HG02642 (cell line): Measurements from ENCODE around the gene KSR1.
"Not testable (repeated sequence)": the region's sequence is repeated elsewhere in the genome, so short reads cannot be mapped to it uniquely, and the experiment has no call there.

Source experiments
- ATAC-seq: cut with Tn5 transposase; IDR thresholded peaks from one replicate; pipeline ENCODE4 v1.9.1; 2021; ENCODE audit warnings: mild to moderate bottlenecking; ENCODE audit not compliant: unreplicated experiment, poor library complexity

The KSR1 gene

DNA sequence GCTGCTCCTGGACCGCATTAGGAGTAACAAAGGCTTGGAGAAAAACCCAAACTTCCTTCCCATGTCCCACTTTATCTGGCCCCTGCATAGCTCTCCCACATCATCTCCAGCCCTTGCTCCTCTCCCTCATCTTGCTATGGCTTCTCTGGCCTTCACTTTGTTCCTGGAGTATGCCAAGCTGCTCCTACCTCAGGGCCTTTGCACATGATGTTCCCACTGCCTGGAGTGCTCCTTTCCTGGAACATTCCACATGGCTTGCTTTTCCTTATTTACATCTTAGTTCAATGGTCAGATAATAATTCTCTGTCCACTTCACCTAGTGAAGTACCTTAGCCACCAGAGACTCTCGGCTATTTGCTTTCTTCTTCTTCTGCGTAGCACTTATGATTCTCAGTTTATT lies 4.3 kb upstream of the KSR1 start:
- no peak for ATAC-seq

DNA sequence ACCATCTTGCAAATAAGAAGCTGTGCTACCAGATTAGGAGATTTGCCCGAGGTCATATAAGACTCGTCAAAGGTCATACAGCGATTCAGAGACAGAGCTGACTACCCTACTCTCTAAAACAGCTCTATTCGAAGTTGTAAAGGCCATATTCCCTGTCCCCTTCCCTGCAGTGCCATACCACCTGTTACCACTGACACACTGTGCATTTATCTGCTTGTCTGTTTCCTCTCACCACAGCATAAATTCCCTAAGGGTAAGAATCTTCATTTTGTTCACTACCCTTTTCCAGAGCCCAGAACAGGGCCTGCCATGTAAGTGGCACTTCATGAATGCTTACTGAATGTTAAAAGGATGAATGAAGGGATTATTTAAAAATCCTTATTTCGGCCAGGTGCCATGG lies 3.4 kb upstream of the KSR1 start:
- no peak for ATAC-seq

DNA sequence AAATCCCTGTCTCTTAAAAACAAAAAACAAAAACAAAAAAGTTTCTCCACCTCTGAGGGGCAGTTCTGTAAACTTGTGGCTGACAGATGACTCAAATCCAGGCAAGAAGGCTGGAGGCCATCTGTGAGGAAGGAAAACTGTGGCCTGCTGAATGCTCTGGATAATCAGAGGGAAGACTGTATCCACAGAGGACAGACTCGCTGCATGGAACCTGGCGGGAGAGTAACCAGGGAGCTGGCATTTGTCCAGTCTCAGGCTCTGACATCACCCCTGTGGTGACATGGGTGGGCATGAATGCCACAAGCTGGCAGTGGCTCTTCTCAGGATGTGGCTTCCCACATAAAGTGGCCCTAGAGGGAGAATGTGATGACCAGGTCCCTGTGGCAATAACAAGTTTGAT lies 2.8 kb upstream of the KSR1 start:
- ATAC-seq, result no peak

DNA sequence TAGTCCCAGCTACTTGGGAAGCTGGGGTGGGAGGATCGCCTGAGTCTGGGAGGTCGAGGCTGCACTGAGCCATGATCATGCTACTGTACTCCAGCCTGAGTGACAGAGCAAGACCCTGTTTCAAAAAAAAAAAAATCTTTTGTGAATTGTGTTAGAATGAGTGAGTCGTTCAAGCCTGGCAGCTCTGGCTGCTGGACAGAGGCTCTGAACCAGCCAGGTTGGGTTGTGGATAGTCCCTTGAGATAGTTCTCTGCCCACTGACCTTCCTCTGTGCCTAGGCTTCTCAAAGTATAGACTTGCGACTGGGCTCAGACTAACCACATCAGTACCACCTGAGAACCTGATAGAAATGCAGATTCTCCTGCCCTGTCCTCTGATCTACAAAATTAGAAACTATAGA lies 2.2 kb upstream of the KSR1 start:
- ATAC-seq, result no peak

DNA sequence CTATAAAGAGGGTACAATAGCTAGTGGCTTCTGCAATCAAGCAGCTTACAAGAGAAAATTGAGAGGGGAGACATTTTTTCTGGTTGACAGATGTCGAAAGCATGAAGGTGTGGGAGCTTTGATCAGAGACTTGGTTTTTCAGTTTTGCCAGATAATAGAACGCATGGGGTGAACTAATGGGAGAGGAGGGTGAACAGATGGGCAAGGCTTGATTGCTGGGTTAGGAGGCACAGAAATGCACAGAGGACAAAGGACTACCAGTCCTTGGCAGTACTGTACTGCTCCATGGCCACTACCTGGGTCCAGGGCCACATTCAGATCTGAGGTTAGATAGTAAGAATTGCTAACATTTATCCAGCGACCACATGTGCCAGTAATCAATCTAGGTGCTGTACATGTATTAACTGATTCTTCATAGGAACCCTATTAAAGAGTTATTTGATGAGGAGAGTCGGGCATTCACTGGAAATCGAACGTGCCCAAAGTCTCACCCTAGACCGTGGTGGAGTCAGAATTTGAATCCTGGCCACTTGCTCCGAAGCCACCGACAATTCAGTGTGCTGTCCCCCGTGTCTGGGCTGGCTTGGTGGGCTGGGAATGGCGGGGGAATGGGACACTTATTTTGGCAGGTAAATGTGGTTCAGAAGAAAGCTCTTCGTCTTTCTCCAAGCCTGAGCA lies 873 bp upstream of the KSR1 start:
- no peak for ATAC-seq

DNA sequence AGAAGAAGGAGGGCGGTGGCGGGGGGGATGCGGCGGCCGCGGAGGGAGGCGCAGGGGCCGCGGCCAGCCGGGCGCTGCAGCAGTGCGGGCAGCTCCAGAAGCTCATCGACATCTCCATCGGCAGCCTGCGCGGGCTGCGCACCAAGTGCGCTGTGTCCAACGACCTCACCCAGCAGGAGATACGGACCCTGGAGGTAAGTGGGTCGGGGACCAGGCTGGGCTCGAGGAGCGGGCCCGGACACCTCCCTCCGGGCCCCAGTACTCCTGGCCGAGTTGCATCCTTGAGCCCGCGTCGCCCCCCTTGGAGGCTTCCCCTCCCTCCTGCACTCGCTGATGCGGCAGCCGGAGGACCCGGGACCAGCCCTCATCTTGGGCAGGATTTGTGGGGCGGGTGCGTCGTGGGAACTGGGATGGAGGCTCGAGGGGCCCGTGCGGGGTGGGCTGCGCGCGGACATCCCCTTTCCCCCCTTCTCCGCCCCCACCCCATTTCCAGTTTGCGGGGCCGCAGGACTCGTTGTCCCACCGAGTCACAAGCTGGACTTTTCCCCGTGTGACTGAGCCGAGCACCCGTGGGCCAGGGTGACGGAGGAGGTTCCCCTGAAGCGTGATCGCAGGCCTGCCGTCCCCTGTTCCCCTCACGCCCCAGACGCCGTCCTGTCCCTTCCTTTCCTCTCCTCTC lies 572 bp downstream of the KSR1 start:
- peak; percentile 3 for ATAC-seq

DNA sequence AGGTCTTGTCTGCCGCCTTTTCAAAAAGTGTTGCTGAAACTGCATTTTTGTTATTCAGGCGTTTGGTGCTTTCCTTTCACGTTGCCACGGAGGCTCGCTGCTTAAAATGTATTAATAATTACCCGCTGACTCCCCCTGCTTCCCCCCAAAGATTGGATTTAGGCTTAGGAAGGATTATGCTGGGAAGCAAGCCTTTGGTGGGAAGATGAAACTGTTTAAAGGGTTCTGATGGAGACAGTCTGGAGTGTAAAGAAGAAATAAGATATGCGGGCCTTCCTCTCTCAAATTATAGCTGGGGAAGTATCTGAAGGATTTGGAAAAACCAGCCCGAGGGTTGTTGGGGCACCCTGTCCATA lies 1.1 kb downstream of the KSR1 start:
- no peak for ATAC-seq

DNA sequence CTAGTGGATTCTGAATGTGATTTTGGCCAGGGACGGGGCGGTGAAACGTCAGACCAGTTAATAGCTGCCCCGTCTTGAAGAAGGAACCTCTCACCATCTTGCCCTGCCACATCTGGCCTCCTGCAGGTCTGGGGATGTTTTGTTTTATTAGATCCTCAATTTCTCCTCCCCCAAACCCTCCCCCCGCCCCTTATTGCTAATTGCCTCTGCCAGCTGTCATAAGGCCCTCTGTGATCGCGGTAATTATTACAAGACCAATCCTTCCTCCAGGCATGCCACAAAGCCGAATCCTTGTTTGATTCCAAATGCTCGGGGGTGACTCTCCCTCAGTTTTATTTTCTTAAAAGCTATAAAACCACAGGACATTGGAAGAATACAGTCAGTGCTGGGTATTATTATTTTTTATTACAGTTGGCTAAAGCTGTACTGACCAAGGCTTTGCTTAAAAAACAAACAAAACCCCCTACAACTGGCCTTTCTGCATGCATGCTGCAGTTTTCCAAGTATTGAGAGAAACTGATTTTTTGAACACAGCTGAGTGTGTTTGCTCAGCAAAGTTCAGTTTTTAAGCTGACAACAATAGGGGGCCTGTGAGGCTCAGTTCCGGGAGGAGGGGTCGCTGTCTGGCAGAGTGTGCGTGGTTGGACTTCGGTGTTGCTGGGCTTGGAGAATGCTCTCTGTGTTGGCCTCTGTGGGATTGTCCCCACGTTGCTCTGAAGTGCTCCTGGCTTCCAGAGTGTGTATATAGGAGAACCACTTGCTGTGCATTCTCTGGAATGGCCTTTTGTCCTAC lies 1.7 kb downstream of the KSR1 start:
- no peak for ATAC-seq

DNA sequence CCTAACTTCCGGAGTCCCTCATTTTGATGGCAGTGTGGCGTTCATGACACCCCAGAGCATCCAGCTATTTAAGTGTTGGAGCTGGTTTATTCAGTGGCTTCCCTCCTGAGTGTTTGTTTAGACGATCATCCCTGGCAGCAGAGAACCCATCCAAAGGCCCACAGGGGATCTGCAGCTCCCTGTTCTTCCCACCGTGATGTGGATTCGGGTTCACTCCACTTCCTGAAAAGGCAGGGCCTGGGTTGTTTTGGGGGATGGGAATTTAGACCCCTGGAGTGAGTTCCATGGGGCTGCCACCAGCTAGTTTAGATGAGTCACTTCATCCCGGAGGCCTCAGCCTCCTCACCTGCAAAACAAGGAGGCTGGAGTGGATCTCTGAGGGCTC lies 2.3 kb downstream of the KSR1 start:
- no peak for ATAC-seq

DNA sequence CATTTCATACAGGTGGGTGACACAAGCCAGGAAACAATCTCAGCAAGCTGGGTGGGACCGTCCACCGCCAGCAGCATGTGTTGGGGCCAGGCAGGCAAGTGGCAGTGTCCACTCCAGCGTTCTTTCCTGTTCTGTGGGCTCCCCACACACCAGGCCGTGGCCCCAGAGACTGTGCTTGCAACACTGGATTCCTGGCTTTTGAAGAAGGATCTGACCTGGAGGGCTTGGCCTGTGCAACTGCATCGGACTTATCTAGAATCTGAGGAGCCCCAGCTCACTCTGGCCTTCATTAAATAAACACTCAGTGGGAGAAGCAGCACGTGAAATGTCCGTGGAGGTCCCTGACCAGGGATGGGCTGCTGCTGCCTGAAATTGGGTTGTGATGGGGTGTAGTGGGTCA lies 3.2 kb downstream of the KSR1 start:
- ATAC-seq, result no peak

DNA sequence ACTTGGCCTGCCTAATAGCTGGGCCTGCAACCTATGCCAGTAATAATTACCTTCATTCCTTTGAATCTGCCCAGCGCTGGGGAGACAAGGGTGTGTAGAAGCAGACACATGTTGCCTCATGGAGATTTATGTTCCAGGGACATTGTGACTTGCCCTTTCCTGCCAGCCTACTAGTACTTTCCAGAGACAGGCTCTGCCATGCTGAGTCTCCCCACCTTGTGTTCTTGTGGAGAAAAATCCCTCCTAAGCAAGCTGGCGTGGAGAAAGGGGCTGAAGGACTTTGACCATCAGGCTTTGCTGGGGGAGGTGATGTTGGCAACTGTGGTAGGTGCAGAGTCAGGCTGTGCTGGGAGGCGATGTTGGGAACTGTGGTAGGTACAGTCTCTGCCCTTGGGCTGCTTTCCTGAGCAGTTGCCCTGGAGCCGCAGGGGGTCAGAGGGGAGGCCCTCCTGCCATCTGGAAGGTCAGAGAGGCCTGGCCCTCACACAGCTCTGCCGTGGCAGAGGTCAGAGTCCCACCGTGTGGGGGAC lies 4.0 kb downstream of the KSR1 start:
- no peak for ATAC-seq

DNA sequence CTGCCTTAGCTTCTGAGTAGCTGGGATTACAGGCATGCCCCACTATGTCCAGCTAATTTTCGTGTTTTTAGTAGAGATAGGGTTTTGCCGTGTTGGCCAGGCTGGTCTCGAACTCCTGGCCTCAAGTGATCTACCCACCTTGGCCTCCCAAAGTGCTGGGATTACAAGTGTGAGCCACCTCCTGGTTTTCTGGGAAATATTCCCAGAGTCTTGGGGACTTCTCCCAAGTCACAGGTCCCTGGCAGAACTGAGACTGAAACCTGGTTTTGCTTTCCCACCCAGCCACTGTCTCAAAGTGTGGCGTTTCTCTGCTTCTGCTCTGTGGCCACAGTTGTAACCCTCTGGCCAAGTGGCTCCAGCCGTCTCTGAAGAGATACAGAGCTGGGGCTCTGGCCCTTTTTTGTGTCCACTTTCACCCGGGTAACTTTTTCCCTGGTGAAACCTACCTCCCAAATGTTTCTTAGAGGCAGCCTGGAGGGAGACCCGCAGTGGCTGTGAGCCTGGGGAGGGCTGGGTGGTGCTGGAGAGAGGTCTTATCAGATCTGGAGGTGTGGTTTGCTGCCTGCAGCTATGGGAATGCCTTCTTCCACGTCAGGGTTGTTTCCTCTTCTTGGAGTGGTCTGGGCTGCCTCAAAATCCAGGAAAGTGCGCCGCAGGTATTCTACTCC lies 5.1 kb downstream of the KSR1 start:
- no peak for ATAC-seq

DNA sequence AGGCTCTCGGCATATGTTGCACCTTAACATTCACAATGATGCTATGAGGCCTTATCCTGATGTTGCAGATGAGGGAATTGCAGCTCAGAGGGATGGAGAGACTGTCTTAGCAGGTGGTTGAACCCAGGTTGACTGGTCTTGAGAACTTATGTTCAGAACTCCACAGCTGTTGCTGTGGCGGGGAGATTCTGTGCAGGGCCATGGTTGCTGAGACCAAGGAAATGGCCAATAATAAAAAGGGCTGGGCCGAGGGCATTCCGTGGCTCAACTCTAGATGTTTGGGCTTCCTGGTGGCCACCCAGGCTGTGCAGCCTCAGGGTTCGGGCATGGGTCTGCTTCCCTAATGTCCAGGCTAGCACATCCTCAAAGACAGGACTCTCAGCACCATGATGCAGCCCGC lies 5.9 kb downstream of the KSR1 start:
- ATAC-seq, result no peak

DNA sequence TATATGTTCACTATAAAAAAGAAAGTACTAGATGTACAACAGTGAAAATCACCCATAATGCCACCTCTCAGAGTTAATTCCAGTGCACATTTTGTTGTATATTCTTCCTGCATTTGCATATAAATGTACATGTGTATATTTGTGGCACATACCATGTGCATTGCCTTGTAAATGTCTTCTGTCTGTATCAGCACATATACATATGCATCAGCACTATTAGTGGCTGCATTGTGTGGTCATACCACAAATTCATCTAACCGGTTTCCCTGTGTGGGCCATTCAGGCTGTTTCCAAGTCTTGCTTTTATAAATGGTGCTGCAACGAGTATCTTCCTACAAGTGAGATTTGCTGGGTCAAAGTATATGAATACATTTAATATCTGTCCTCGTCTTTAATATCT lies 6.5 kb downstream of the KSR1 start:
- no peak for ATAC-seq

DNA sequence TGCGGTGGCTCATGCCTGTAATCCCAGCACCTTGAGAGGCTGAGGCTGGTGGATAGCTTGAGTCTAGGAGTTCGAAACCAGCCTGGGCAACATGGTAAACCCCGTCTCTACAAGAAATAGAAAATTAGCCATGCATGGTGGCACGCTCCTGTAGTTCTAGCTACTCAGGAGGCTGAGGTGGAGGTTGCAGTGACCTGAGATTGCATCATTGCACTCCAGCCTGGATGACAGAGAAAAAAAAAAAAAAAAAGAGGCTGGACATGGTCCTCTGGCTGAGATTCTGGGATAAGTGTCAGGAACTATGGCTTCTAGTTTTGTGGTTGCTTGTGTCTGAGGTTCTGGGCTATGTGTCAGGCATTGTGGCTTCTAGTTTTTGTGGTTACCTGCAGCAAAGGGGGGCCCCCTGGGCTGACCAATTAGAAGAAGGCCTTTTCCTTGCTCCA lies 7.0 kb downstream of the KSR1 start:
- ATAC-seq, result no peak

DNA sequence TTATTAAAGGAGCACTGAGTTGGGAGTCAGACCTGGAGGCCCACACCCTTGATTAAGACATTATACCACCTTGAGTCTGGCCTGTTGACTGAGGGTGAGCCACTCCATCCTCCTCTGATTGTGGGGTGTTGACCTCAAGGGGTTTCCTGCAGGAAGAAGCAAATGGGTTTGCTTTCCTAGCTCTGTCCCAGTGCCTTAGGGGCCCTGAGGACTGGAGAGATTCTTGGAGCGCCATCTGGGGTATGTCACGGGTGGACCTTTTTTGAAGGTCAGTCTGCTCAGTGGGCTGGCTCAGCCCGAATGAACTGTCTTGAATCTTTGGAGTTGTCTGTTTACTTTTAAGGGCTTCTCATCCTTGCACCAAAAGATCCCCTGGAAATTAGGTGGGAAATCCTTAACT lies 7.8 kb downstream of the KSR1 start:
- ATAC-seq, result not testable (repeated sequence)

DNA sequence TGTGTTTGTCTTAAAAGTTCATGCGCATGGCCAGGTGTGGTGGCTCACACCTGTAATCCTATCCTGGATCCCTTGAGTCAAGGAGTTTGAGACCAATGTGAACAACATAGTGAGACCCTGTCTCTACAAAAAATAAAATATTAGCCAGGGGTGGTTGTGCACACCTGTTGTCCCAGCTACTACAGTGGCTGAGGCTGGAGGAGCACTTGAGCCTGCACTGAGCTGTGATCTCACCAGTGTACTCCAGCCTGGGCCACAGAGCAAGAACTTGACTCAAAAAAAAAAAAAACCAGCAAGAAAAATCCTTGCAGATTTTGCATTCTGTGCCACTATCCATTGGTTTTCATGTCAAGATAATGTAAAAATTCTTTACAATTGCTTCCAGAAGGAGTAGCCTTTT lies 8.2 kb downstream of the KSR1 start:
- ATAC-seq, result no peak

DNA sequence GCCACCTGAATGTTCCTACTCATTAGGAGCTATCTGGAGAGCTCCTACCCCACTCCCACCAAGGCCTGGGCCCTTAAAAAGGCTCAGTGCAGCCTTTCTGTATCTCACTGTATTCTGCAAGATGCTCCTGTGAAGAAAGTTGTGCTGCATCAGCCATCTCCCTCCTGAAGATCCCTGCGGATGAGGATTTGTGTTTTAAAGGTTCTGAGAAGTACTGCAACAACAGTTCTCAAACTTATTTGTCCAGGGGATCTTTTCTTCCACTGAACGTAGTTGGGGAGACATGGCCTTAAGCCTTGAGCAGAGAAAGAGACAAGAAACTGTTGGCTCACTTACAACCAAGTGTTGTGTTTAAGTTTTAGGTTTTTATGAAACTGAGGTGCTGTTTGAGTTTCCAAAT lies 9.6 kb downstream of the KSR1 start:
- not testable (repeated sequence) for ATAC-seq

DNA sequence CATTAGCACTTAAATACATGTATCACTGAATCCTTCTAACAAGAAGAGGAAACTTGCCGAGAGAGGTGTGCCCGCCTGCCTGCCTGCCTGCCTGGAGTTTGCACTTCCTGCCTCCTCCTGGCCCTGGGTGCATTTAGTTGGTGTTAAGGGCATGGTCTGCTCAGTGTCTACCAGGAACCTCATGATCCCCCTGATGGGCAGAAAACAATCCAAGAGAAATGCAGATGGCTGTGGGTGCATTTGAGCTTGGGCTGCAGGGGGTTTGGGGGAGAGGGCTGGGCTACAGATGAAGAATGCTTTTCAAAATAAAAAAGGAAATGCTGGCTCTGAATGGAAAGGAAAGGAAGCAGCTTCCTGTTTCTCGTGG lies 10.1 kb downstream of the KSR1 start:
- ATAC-seq, result peak; percentile 20

DNA sequence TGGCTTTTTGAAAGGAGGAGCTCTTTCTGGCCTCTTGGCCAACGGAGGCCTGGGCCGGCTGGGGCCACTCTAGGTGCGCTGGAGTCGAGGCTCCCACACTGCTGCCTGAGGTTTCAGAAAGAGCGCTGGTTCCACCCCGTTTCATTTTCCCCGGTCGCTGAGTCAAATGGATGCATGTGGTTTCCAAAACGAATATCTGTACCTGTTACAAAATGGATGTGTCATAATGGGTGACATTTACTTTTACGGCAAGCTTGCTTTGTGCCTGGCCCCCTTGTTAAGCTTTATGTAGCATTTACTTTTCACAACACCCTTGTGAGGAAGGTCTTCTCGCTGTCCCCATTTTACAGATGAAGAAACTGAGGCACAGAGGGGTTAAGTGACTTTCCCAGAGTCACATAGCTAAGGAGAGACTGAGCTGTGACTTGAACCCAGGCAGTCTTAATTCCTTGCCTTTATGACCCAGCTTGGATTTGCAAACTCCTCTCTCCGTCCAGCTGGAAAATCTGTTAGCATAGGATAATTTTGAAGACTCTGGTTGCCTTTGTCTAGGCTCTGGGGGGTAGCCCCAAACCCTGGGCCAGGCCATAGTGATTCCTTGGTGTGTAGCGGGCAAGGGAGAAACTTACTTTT lies 10.6 kb downstream of the KSR1 start:
- ATAC-seq, result peak; percentile 78
